KMS-11 (cell line): Measurements from ENCODE around the gene CRYBG2.

Source experiments
- H2AFZ ChIP-seq: fragments of 200-600 bp; sonication (generic); 2 replicates; pipeline ENCODE4 v1.6.1; 2016; ENCODE audit warnings: antibody characterized with exemption, mixed run types, low read depth
- H3K27ac ChIP-seq: fragments of 200-600 bp; sonication (generic); 2 replicates; pipeline ENCODE4 v1.6.1; 2016; ENCODE audit warnings: mild to moderate bottlenecking, mixed run types
- H3K27me3 ChIP-seq: fragments of 200-600 bp; sonication (generic); 2 replicates; pipeline ENCODE4 v1.6.1; 2017; ENCODE audit warnings: mild to moderate bottlenecking, low read depth, mixed run types, moderate library complexity; ENCODE audit not compliant: insufficient read depth
- H3K36me3 ChIP-seq: fragments of 200-600 bp; sonication (generic); 2 replicates; pipeline ENCODE4 v1.6.1; 2017; ENCODE audit warnings: mild to moderate bottlenecking, mixed run types; ENCODE audit not compliant: insufficient read depth
- H3K4me1 ChIP-seq: fragments of 200-600 bp; sonication (generic); 2 replicates; pipeline ENCODE4 v1.6.1; 2016; ENCODE audit warnings: mild to moderate bottlenecking, low read depth, mixed run types; ENCODE audit not compliant: poor library complexity, severe bottlenecking
- H3K4me2 ChIP-seq: fragments of 200-600 bp; sonication (generic); 2 replicates; pipeline ENCODE4 v1.7.0; 2016; ENCODE audit warnings: mild to moderate bottlenecking, mixed run types
- H3K4me3 ChIP-seq: fragments of 200-600 bp; sonication (generic); IDR thresholded peaks from 2 replicates; pipeline ENCODE4 v1.6.1; 2017; ENCODE audit warnings: low read depth, low read length, mixed read lengths; ENCODE audit not compliant: insufficient read depth
- H3K79me2 ChIP-seq: fragments of 200-600 bp; sonication (generic); 2 replicates; pipeline ENCODE4 v1.6.1; 2016; ENCODE audit warnings: low read depth, mixed run types; ENCODE audit not compliant: insufficient read depth
- H3K9ac ChIP-seq: fragments of 200-600 bp; sonication (generic); 2 replicates; pipeline ENCODE4 v1.6.1; 2016; ENCODE audit warnings: mild to moderate bottlenecking, mixed run types
- H4K20me1 ChIP-seq: fragments of 200-600 bp; sonication (generic); 2 replicates; pipeline ENCODE4 v1.6.1; 2016; ENCODE audit warnings: mild to moderate bottlenecking, mixed run types; ENCODE audit not compliant: insufficient read depth
- TF ChIP-seq, protein P1 (sequence below): fragments of 200-600 bp; sonication (generic); conservative IDR thresholded peaks from 2 replicates; pipeline ENCODE4 v1.6.1; 2017; ENCODE audit warnings: low read depth, mild to moderate bottlenecking, antibody characterized with exemption, low read length, moderate library complexity, mixed read lengths

CRYBG2 gene

DNA sequence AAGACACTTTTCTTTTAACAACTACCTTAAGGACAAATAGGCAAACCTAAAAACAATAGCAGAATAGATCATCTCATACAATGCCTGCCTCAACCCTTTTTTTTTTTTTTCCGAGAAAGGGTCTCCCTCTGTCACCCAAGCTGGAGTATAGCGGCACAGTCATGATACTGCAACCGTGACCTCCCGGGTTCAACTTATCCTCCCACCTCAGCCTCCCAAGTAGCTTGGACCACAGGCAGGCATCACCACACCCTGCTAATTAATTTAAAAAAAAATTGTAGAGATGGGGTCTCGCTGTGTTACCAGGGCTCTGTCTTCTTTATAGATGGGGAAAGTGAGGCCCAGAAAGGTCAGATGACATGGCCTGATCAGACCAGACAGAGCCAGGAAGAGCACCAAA lies 66.1 kb downstream of the CRYBG2 start:
- H3K27ac ChIP-seq: no peak overlapping the region
- no peaks in the 10 kb centered on the region for H3K36me3 ChIP-seq
- H4K20me1 ChIP-seq: no peaks in the 10 kb centered on the region
- H3K4me3 ChIP-seq: no peak overlapping the region
- H3K9ac ChIP-seq: no peak overlapping the region
- H2AFZ ChIP-seq: no peak overlapping the region
- H3K4me2 ChIP-seq: no peak overlapping the region
- TF ChIP-seq, protein P1, sequence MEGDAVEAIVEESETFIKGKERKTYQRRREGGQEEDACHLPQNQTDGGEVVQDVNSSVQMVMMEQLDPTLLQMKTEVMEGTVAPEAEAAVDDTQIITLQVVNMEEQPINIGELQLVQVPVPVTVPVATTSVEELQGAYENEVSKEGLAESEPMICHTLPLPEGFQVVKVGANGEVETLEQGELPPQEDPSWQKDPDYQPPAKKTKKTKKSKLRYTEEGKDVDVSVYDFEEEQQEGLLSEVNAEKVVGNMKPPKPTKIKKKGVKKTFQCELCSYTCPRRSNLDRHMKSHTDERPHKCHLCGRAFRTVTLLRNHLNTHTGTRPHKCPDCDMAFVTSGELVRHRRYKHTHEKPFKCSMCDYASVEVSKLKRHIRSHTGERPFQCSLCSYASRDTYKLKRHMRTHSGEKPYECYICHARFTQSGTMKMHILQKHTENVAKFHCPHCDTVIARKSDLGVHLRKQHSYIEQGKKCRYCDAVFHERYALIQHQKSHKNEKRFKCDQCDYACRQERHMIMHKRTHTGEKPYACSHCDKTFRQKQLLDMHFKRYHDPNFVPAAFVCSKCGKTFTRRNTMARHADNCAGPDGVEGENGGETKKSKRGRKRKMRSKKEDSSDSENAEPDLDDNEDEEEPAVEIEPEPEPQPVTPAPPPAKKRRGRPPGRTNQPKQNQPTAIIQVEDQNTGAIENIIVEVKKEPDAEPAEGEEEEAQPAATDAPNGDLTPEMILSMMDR: no peak
- no peaks in the 10 kb centered on the region for H3K4me1 ChIP-seq
- H3K79me2 ChIP-seq: no peaks in the 10 kb centered on the region
- H3K27me3 ChIP-seq: no peaks in the 10 kb centered on the region

DNA sequence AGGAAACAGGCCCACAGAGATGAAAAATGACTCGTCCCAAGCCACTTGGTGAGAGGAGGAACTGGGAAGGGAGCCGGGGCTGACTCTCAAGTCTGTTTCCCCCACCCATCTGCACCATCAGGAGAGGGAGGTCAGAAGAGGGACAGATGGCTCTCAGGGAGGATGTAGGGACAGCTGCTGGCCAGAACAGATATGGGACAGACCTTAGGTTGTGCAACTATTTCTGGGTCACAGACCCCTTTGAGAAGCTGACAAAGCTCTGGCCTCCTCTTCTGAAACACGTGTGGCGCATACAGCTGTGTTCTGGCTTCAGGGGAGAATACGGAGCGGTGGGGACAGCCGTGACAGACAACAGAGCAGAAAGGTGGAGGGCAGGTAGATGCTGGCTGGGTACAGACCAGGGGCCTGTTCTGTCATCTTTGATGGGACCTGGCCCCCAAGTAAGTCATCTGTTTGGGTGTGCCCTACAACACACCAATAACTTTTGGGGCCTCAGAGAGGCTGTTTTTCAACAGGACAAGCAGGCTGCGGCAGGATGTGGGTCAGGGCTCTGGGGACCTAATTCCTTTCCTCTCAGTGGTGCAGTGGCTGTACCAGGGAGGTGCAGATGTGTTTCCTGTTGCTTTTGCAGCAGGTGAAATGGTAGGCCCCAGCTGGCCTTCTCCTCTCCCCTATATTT lies 66.8 kb downstream of the CRYBG2 start:
- no peaks in the 10 kb centered on the region for H4K20me1 ChIP-seq
- H3K4me3 ChIP-seq: no peak overlapping the region
- no peaks in the 10 kb centered on the region for H3K79me2 ChIP-seq
- TF ChIP-seq, protein P1: no peak
- no peaks in the 10 kb centered on the region for H3K4me1 ChIP-seq
- no peaks in the 10 kb centered on the region for H3K36me3 ChIP-seq
- H3K27me3 ChIP-seq: no peaks in the 10 kb centered on the region
- H3K9ac ChIP-seq: no peak overlapping the region
- no peak overlapping the region for H3K4me2 ChIP-seq
- H2AFZ ChIP-seq: no peak overlapping the region
- H3K27ac ChIP-seq: no peak overlapping the region

DNA sequence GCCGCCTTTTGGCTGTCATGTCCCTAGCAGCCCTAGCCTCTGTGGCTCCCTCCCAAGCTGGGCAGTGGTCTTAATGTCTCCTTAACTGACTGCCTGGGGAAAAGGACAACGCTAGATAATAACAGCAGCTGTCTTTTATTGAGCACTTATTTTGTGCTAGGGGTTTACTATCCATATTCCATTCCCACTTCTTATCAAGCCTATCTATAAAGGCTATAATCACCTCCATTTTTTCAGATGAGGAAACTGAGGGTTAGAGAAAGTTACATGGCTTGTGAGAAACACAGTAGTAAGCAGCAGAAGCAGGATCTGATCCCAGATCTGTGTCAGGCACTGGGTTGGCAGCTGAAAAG lies 67.9 kb downstream of the CRYBG2 start:
- Histone ChIP-seq H4K20me1 (no peaks in the 10 kb centered on the region), H3K9ac (no peak overlapping the region), H3K4me3 (no peak overlapping the region), H3K4me1 (no peaks in the 10 kb centered on the region), H3K27ac (no peak overlapping the region), H3K27me3 (no peaks in the 10 kb centered on the region), H3K4me2 (no peak overlapping the region), H3K36me3 (no peaks in the 10 kb centered on the region), H2AFZ (no peak overlapping the region), H3K79me2 (no peaks in the 10 kb centered on the region; the same call in 1 of the 2 replicates)
- TF ChIP-seq, protein P1: peak; percentile 33; the same call in 1 of the 2 replicates

DNA sequence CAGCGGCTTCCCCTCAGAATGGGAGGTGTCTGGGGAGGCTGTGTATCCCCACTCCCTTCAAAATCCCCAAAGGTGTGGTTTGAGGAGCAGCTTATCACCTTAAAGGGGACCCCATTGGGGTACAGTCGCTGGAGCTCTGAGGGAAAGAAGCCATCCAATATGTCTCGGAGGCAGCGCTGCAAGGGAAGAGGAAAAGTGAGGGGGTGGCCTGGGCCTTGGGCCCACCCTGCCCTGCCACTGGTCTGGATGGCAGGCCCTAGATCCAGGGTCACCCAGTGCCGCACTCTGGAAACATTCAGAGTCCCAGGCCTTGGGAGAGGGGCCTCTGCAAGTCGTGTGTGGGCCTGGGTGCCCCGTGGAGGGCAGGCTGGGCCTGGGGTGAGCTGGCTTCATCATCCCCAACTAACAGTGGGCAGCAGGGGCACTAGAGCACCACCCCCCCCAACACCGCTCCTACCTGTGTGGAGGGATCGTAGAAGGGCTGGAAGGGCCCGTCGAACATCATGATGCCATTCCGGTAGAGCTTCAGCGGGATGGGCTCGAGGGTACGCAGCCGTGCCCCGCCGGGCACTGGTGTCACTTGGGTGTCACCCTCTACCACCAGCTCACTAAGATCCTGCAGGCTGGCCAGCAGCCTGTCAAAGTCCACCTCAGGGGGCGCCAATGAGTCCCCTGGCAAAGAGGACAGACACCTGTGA lies 68.4 kb downstream of the CRYBG2 start:
- H3K27me3 ChIP-seq: no peaks in the 10 kb centered on the region
- TF ChIP-seq, protein P1: peak; percentile 13; the same call in 1 of the 2 replicates
- no peaks in the 10 kb centered on the region for H3K4me1 ChIP-seq
- H4K20me1 ChIP-seq: no peaks in the 10 kb centered on the region
- no peak overlapping the region for H3K9ac ChIP-seq
- no peaks in the 10 kb centered on the region for H3K36me3 ChIP-seq
- no peak overlapping the region for H2AFZ ChIP-seq
- H3K79me2 ChIP-seq: no peaks in the 10 kb centered on the region; the same call in 1 of the 2 replicates
- H3K4me3 ChIP-seq: no peak overlapping the region
- H3K27ac ChIP-seq: no peak overlapping the region
- no peak overlapping the region for H3K4me2 ChIP-seq
